GM18867 (cell line): Measurements from ENCODE around the gene ZNF485.

Experiments used
- ATAC-seq: cut with Tn5 transposase; IDR thresholded peaks from one replicate; pipeline ENCODE4 v1.9.1; 2021; ENCODE audit warnings: mild to moderate bottlenecking, moderate library complexity; ENCODE audit not compliant: unreplicated experiment

The ZNF485 gene

GRCh38 chr10:43667317-43667731, 61.1 kb downstream of the ZNF485 start:
- no peak for ATAC-seq
